CD4-positive, alpha-beta T cell (primary cell): ENCODE data around the gene PPM1H. TPM values are rescaled to one million over a fixed set of nuclear protein-coding genes. Genes with fewer than 3 reads are reported as not detected.

Experiments used
- ATAC-seq: fragments of 200-7000 bp; cut with Tn5 transposase; one replicate; pipeline ENCODE4 v1.10.0; 2022; ENCODE audit warnings: mild to moderate bottlenecking; ENCODE audit not compliant: poor library complexity
- CTCF ChIA-PET: fragments of 350-600 bp; sonication (Branson Sonifier 250); formaldehyde crosslinking; loops from one replicate; lab custom pipeline; 2021; ENCODE audit warnings: antibody characterized with exemption, inconsistent platforms; lab: Charles Lee
- POLR2A ChIA-PET: fragments of 350-600 bp; sonication (Branson Sonifier 250); formaldehyde crosslinking; loops from one replicate; lab custom pipeline; 2021; ENCODE audit warnings: antibody characterized with exemption, inconsistent platforms; lab: Charles Lee
- DNase-seq, 14 experiments: peaks; one replicate each; pipeline ENCODE4 v3.0.0-alpha.2; 2013 to 2020; ENCODE audit warnings: mixed read lengths in 2 of 14
- H3K27ac ChIP-seq, 2 donors: one replicate each; pipeline versions ENCODE4 v1.5.1 to v1.7.0; 2013; ENCODE audit warnings: low read length in 2 of 2, low read depth in 1 of 2, mild to moderate bottlenecking in 1 of 2
- H3K27me3 ChIP-seq, 2 experiments: 1 replicate in 1 of 2; 2 replicates in 1 of 2; pipeline versions ENCODE4 v1.6.1 to v1.7.0; 2013; ENCODE audit warnings: low read length in 2 of 2, control low read depth in 1 of 2, mild to moderate bottlenecking in 1 of 2, moderate library complexity in 1 of 2; ENCODE audit not compliant: insufficient read depth in 2 of 2, control insufficient read depth in 1 of 2
- H3K36me3 ChIP-seq: one replicate; pipeline ENCODE4 v1.6.1; 2013; ENCODE audit warnings: low read length, control low read depth; ENCODE audit not compliant: insufficient read depth
- H3K4me1 ChIP-seq: one replicate; pipeline ENCODE4 v1.6.1; 2013; ENCODE audit warnings: low read length, control low read depth; ENCODE audit not compliant: insufficient read depth
- H3K4me3 ChIP-seq: one replicate; pipeline ENCODE4 v1.5.1; 2013; ENCODE audit warnings: mild to moderate bottlenecking, low read length, moderate library complexity
- H3K9me3 ChIP-seq, 2 experiments: 1 replicate in 1 of 2; 2 replicates in 1 of 2; pipeline versions ENCODE4 v1.6.1 to v1.7.0; 2013; ENCODE audit warnings: low read length in 2 of 2, mild to moderate bottlenecking in 2 of 2, control low read depth in 1 of 2, moderate library complexity in 1 of 2; ENCODE audit not compliant: control insufficient read depth in 1 of 2, insufficient read depth in 1 of 2
- H3K27ac Mint-ChIP-seq: one replicate; pipeline ENCODE4 v1.8.0; 2020; ENCODE audit warnings: mixed read lengths
- H3K27me3 Mint-ChIP-seq: one replicate; pipeline ENCODE4 v1.8.0; 2021; ENCODE audit warnings: mixed read lengths
- H3K36me3 Mint-ChIP-seq: one replicate; pipeline ENCODE4 v1.8.0; 2021; ENCODE audit warnings: low read depth, mixed read lengths
- H3K4me1 Mint-ChIP-seq: one replicate; pipeline ENCODE4 v1.8.0; 2021; ENCODE audit warnings: low read depth, mixed read lengths
- H3K4me3 Mint-ChIP-seq: one replicate; pipeline ENCODE4 v1.8.0; 2020; ENCODE audit warnings: mild to moderate bottlenecking, mixed read lengths
- H3K9me3 Mint-ChIP-seq: one replicate; pipeline ENCODE4 v1.8.0; 2020; ENCODE audit warnings: mixed read lengths
- intact Hi-C, 2 experiments: fragments of 100-400 bp; cut with DNase I in 1 of 2; cut with micrococcal nuclease in 1 of 2; formaldehyde crosslinking; loops; one replicate each; pipeline versions ENCODE4 v1.15.1 to v1.9.0; 2023 to 2025; cut with DNase I, micrococcal nuclease
- total RNA-seq, 174 experiments: library from RNA in 2 of 174; stranded (reverse) in 2 of 174; gene quantifications; one replicate each; pipeline ENCODE4 v1.2.3 and lab custom pipeline; 2021 to 2026
- TF ChIP-seq, protein P1 (sequence below): fragments of 200-600 bp; IDR thresholded peaks from one replicate; pipeline ENCODE4 v1.8.0; 2022; ENCODE audit warnings: antibody characterized with exemption, mild to moderate bottlenecking

The PPM1H gene
- total RNA-seq, 2 experiments from 2014 or later, result not detected

- Histone ChIP-seq H3K36me3 (no peaks in the 10 kb centered on the region), H3K9me3 (no peaks in the 10 kb centered on the region), H3K27ac (no peak overlapping the region), H3K4me3 (no peak overlapping the region), H3K27me3 (no peaks in the 10 kb centered on the region), H3K4me1 (no peaks in the 10 kb centered on the region)
- Mint-ChIP-seq H3K27ac (no peak overlapping the region), H3K4me3 (no peak overlapping the region), H3K9me3 (no peaks in the 10 kb centered on the region), H3K36me3 (no peaks in the 10 kb centered on the region), H3K4me1 (no peaks in the 10 kb centered on the region), H3K27me3 (no peaks in the 10 kb centered on the region)
- DNase-seq, result no peak
- CTCF ChIA-PET, result no interaction called here
- intact Hi-C loops, result loop anchor here in 1 of 2 experiments (10.0 kb wide), 1 partner anchor 130 kb away; no protein-coding TSS in a partner anchor
- POLR2A ChIA-PET, result no interaction called here
- ATAC-seq, result no peak
- TF ChIP-seq, protein P1, sequence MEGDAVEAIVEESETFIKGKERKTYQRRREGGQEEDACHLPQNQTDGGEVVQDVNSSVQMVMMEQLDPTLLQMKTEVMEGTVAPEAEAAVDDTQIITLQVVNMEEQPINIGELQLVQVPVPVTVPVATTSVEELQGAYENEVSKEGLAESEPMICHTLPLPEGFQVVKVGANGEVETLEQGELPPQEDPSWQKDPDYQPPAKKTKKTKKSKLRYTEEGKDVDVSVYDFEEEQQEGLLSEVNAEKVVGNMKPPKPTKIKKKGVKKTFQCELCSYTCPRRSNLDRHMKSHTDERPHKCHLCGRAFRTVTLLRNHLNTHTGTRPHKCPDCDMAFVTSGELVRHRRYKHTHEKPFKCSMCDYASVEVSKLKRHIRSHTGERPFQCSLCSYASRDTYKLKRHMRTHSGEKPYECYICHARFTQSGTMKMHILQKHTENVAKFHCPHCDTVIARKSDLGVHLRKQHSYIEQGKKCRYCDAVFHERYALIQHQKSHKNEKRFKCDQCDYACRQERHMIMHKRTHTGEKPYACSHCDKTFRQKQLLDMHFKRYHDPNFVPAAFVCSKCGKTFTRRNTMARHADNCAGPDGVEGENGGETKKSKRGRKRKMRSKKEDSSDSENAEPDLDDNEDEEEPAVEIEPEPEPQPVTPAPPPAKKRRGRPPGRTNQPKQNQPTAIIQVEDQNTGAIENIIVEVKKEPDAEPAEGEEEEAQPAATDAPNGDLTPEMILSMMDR, result no peak
These were observed 219.9 kb downstream of the PPM1H start for GRCh38 chr12:62714774-62715721.

GRCh38 chr12:62714181-62714773, 220.7 kb downstream of the PPM1H start:
- TF ChIP-seq, protein P1, result no peak
- Mint-ChIP-seq H3K4me1 (no peaks in the 10 kb centered on the region), H3K4me3 (no peak overlapping the region), H3K36me3 (no peaks in the 10 kb centered on the region), H3K27ac (no peak overlapping the region), H3K27me3 (no peaks in the 10 kb centered on the region), H3K9me3 (no peaks in the 10 kb centered on the region)
- no peaks in the 10 kb centered on the region for H3K9me3 ChIP-seq
- ATAC-seq (no peak), DNase-seq (no peak)
- H3K4me3 ChIP-seq, result no peak overlapping the region
- CTCF ChIA-PET, result no interaction called here
- H3K4me1 ChIP-seq, result no peaks in the 10 kb centered on the region
- no peak overlapping the region for H3K27ac ChIP-seq
- POLR2A ChIA-PET, result no interaction called here
- H3K36me3 ChIP-seq, result no peaks in the 10 kb centered on the region
- H3K27me3 ChIP-seq, result no peaks in the 10 kb centered on the region
- intact Hi-C loops, result loop anchor here in 1 of 2 experiments (10.0 kb wide), 1 partner anchor 129 kb away; no protein-coding TSS in a partner anchor

- Histone ChIP-seq H3K36me3 (no peaks in the 10 kb centered on the region), H3K27ac (no peak overlapping the region), H3K9me3 (no peaks in the 10 kb centered on the region), H3K27me3 (no peaks in the 10 kb centered on the region), H3K4me3 (no peak overlapping the region), H3K4me1 (no peaks in the 10 kb centered on the region)
- DNase-seq (no peak), ATAC-seq (no peak)
- TF ChIP-seq, protein P1, result no peak
- ChIA-PET CTCF (no interaction called here), POLR2A (no interaction called here)
- H3K27me3 Mint-ChIP-seq, result no peaks in the 10 kb centered on the region
- H3K4me1 Mint-ChIP-seq, result no peaks in the 10 kb centered on the region
- H3K36me3 Mint-ChIP-seq, result no peaks in the 10 kb centered on the region
- no peak overlapping the region for H3K27ac Mint-ChIP-seq
- no peaks in the 10 kb centered on the region for H3K9me3 Mint-ChIP-seq
- no peak overlapping the region for H3K4me3 Mint-ChIP-seq
- intact Hi-C loops, result loop anchor here in 1 of 2 experiments (10.0 kb wide), 1 partner anchor 129 kb away; no protein-coding TSS in a partner anchor
These were observed 221.2 kb downstream of the PPM1H start for GRCh38 chr12:62713723-62714122.
